Embryonic facial prominence (tissue), 1 donor: Measurements from ENCODE around the gene ITSN1.
"Not testable (repeated sequence)": the region's sequence is repeated elsewhere in the genome, so short reads cannot be mapped to it uniquely, and the experiment has no call there.

Experiments
- DNase-seq: peaks from one replicate; pipeline ENCODE4 v3.0.0-alpha.2; 2016; ENCODE audit errors: extremely low spot score

The ITSN1 gene

DNA sequence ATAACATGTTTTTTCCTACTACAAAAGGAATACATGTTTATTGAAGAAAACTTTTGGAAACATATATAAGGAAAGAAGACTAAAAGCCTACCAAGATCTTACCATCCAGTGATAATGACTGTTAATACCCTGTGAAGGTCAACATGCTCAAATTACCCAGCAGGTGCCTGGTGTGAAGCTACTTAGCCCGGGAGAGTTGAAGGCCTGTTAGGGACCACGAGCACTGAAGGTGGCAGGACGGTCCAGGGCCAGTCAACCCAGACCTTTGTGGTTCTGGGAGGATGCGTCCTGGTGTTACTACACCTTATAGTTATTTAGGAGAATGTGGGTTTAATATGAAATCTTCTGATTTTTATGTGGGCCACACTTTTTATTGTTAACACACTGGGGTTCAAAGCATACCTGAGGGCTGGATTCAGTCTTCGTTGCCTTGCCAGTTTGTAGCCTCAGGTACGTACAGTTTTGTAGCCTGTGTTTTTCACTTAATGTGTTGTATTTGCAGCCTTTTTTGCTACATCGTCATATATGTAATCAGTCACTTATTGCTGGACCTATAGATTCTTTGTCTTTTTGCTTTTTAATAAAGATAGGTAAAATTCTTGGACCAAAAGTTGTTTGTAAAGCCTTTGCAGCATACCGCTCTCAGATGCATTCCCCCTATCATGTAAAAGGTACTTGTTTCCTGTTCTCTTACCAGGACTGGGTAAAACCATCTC, 9.8 kb downstream of the ITSN1 start:
- DNase-seq: no peak

DNA sequence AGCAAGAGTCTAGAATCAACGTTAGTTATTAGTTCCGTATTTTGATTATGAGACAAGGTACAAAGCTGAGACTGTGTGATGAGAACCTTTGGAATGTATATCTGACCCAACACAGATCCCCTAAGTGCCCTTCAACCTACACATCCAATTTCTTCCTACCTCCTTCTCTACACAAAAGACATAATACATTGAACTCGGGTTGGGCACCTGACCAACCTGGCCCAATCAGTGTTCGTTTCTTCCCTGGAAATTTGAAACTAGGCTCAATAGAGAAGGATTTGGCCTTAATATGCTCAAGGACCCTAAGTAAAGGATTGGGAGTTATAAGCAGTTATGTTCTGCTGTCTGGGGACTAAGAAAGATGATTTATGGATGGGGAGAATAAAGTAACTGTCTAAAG, 12.1 kb downstream of the ITSN1 start:
- no peak for DNase-seq

DNA sequence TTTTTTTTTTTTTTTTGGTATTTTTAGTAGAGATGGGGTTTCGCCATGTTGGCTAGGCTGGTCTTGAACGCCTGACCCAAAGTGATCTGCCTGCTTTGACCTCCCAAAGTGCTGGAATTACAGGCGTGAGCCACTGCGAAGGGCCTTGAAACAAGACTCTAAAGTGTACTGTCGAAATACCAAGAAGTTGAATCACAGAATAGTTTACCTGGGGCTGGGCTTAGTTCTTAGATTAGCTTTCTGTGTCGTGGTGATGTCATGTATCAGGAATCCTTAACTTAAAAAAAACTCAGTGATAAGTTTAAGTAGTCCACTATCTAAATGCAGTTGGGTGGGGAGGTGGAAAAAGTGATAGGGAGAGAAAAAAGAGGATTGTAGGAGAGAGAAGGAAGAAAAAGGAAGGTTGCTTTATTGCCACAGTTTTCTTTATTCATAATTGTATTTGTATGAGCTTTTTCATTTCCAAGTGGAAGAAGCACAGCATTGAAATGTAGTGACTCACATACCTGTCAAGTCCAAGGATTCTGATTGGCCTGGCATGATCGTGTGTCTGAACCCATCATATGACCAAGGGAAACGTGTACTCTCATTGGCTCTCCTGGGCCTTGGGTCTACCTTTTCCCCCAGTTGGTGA, 13.4 kb downstream of the ITSN1 start:
- DNase-seq: no peak

DNA sequence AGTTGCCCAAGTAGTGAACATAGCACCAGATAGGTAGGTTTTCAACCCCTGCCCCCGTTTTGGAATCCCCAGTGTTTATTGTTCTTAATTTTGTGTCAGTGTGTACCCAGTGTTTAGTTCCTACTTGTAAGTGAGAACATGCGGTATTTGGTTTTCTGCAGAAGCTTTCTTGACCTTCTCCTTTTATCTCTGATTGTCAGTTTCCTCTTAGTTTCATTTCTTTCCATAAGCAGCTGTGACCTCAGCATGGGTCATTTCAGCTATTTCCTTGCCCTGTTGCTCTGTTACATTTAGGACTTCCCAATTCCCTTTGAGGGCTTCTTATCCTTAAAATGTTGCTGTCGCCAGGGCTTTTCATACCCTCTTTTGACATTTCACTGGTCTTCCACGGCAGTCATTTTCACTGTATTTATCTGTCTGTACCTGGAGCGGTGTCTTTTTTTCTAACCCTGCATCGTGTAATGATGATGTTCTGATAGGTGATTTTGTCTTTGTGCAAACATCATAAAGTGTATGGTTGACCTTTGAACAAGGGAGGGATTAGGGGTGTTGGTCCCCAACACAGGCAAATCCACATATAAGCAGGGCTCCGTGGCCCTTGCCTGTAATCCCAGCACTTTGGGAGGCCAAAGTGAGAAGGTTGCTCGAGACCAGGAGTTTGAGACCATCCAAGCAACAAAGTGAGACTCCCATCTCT, 15.0 kb downstream of the ITSN1 start:
- DNase-seq: no peak

DNA sequence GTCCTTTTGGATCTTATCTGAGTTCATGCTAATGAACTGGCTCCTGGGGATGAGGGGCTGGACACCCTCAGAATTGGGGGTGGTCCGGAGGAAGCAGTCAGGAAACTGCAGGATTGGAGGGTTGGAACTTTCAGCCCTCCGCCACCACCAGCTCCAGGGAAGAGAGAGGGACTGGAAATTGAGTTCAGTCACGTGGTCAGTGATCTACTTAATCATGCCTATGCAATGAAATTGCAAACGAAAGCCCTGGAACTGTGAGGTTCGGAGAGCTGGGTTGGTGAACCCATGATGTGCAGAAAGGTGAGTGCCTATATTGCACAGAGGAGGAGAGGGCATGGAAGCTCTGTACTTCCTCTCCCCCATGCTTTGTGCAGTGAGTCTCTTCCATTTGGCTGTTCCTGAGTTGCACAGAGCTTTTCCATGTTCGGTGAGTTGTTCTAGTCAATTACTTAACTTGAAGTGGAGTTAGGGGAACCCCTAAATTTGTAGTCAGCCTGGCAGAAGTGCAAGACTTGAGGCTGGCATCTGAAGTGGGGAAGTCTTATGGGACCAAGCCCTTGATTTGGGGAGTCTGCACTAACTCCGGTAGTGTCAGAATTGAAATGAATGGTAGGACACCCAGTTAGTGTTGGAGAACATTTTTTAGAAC, 16.7 kb downstream of the ITSN1 start:
- no peak for DNase-seq

DNA sequence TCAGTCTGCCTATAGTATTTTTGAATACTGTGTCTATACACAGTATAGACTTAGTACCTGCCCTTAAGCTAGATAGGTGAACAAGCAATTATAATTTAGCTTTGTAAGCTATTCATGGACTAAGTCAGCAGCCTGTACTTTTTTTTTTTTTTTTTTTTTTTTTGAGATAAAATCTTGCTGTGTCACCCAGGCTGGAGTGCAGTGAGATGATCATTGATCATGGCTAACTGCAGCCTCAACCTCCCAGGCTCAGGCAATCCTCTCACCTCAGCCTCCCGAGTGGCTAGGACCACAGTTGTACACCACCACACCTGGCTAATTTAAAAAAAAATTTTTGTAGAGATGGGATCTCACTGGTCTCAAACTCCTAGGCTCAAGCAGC, 17.3 kb downstream of the ITSN1 start:
- DNase-seq: no peak

DNA sequence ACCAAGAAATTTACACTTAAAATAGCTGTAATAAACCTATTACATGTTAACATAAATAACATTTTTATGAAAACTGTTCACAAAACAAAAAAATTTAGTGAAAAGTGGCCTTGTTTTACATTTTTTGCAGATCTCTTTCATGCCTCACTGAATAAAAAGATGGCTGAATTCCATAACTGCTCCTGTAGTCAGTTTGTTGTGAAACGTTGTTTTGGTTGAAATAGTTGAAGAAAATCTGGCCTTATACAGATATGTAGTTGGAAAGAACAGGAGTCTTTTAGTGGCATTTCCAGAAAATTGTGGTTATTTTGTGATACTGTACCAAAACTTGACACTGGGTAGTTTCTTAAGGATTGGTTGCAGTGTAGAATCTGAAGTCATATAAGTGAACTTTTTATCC, 18.1 kb downstream of the ITSN1 start:
- DNase-seq: no peak

DNA sequence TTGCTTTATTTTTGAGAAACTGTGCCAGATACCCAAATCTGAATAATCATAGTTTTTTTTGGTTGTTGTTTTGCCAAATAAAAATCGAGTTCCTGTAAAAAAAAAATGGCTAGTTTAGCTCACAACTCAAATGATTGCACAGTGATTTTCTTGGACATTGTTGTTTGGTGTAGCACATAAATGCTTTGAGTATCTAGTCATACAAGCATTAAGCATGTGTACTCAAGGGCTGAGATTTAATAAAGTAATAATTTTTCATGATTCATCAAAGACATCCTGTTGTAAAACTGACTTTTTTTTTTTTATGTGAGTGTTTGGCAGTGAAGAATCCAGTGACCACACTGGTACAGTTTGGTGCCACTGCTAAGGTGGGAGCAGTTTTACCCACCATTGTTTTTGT, 18.8 kb downstream of the ITSN1 start:
- no peak for DNase-seq

DNA sequence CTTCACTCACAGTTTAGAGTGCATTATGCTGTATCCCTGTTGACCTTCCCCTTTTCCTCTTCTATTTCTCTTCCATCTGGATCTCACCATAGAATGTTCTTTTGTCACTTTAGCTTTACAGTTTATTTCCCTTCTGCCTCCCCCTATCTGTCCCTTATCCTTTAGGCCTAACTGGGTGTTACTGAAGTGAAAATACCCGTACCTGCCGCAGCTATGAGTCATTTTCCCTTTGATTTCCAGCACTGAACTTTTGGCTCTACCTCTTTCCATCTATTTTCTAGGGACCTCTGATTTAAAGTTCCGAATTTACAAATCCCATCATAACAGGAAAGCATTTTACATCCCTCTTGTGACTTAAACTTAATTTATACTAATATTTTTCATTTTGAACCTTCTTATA, 19.7 kb downstream of the ITSN1 start:
- no peak for DNase-seq

DNA sequence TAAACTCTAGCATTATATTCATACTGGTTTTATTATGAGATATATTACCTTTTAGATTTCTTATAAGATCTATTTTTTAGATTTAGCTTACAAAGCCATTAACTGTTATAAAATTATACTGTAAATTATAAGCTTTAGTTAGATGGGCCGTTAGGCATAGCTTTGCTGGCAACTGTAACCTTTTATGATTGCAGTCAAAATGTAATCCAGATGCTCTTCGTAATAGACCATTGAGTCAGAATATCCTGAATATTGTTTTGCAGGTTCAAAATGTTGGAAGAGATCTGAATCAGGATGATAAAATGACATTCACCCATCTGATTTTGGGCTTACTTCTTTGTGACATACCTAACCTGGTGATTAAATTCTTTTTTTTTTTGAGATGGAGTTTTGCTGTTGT, 20.9 kb downstream of the ITSN1 start:
- DNase-seq: no peak

DNA sequence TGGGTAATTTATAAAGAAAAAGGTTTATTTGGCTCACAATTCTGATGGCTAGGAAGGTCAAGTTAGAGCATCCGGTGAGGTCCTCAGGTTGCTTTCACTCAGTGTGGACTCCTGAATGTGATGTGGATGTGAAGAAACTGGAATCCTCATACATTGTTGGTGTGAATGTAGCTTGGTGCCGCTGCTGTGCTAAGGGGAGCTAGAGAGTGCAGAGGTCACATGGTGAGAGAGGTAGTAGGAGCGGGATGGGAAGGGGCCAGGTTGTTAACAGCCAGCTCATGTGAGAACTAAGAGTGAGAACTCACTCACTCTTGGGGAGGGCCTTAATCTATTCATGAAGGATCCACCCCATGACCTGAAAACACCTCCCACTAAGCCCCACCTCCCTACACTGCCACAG, 21.8 kb downstream of the ITSN1 start:
- DNase-seq: no peak

DNA sequence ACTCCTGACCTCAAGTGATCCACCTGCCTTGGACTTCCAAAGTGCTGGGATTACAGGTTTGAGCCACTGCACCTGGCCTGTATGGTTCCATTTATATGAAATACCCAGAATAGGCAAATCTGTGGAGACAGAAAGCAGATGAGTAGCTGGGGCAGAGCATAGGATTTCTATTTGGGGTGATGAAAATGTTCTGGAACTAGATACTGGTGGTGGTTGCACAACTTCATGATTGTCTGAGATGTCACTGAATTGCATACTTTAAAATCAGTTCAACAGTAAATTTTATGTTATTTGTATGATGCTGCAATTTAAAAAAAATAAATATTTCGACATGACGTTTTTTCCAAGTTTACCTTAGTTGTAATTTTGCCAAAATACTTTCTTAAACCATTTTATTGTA, 23.9 kb downstream of the ITSN1 start:
- DNase-seq: no peak

DNA sequence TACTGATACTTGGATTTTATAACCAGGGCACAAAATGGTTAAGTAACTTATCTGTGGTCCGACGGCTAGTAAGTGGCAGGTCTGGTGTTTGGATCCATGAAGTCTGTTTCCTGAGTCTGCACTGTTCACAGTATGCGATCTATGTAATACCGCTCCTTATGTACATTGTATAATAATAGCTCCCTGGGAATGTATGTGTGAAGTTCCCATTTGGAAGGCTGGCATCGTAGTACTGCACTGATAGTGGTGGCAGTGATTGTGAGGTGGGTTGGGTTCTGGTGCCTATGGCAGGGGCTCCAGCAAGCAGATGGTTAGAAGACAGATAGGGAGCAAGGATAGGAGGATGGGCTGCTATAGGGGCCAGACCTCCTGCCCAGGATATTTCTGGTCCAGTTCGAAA, 25.3 kb downstream of the ITSN1 start:
- DNase-seq: no peak

DNA sequence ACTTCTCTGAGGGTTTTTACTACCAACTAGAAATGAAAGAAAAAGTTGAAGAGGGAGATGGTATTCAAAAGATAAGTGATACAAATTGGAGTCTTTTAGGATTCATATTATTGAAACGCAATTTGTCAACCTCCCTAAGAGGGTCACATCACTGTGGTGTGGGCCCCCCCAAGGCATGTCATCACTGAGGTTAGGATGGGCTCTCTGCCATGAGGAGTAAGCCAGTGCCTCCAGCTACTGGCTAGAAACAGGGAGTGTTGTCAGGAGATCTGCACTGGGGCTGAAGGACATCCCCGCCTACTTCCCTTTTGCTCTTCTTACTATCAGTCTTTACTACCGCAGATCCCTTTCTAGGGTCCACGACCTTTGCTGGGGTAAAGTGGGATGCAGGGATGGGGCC, 25.9 kb downstream of the ITSN1 start:
- DNase-seq: no peak

DNA sequence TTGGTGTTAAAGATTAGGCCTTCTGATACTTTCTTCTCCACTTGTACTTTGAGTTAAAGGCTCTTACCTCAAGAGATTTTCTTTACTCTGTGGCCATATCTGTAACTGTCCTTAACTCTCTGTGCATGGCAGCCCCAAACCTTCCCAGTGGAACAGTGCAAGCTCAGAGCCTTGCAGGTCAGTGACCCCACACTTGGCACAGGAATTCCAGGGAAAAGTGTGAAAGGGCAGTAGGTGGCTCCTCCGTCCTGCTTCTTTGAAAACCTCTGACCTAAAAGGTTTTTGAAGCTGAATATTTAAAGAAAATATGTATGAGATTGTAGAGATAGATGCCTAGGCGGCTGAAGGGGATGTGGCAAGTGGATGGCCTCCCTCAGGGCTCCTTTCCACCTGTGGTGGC, 26.3 kb downstream of the ITSN1 start:
- DNase-seq: no peak

DNA sequence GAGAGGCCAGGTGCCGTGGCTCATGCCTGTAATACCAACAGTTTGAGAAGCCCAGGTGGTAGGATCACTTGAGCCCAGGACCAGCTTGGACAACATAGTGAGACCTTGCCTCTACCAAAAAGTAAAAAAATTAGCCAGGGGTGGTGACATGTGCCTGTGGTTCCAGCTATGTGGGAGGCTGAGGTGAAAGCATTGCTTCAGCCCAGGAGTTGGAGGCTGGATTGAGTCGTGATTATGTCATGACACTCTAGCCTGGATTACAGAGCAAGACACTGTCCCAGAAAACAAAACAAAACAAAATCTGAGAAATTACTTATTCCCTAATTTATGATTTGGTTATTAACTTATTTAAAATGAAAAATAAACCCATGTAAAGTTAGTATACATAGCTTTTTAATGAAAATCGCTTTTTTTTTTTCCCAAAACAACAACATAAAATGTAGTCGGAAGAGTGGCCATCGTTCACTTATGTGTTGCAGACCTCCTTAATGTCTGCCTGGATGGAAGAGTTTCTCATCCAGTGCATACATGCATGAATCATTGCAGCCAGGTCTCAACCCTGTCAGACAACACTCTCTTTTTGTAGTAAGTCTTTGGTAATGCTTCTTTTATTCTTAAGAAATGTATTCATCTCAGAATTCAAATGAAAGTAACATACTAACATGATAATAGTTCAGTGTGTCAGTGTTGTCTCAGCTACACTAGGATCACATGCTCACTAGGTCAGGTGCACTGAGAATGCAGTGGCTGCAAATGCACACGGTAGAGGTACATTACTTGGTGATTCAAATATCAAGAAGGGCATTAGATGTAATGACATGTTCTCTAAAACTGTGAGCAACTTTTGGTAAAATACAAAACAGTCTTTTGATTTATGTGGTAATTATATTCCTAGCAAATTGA, 28.0 kb downstream of the ITSN1 start:
- DNase-seq: no peak

DNA sequence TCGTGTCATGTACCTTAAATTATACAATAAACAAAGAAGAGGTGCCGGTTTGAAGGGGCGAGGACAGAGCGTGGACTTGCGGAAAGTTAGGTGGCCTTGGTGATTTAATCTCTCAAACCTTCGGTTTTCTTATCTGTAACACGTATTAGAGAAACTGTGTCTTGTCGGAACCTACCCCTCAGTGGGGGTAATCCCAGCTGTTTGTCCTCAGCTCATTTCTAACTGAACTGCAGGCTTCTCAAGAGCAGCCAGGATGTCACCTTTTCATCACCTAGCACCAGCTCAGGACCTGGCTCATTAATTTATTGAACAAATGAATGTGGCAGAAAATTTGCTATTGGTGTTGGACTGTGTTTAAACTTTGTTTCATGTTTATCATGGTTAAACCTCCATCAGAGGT, 31.2 kb downstream of the ITSN1 start:
- DNase-seq: no peak

DNA sequence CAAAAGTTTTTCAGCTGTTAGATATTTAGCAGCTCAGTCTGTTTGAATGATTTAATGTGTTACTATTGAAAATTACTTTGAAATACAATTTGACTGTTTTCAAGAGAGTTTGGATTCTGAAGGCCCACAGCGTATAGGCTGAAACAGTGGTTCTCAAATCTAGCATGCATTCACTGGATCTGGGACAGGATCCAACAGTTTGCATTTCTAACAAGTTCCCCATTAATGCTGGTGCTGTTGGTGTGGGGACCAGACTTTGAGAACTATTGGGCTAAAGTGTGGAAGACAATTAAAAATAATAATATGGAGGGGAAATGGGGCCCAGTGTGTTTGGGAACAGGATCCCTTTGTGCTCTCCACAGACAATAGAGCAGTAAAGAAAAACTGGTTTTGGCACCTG, 31.9 kb downstream of the ITSN1 start:
- DNase-seq: no peak

DNA sequence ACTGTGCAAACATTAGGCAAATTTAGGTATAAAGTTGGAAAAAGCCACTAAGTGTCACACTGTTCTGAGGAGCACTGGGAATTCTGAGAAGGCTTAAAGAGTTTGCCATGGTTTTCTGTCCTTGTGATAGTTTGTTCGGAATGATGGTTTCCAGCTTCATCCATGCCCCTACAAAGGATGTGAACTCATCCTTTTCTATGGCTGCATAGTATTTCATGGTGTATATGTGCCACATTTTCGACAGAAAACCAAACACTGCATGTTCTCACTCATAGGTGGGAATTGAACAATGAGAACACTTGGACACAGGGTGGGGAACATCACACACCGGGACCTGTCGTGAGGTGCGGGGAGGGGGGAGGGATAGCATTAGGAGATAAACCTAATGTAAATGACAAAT, 34.4 kb downstream of the ITSN1 start:
- not testable (repeated sequence) for DNase-seq

DNA sequence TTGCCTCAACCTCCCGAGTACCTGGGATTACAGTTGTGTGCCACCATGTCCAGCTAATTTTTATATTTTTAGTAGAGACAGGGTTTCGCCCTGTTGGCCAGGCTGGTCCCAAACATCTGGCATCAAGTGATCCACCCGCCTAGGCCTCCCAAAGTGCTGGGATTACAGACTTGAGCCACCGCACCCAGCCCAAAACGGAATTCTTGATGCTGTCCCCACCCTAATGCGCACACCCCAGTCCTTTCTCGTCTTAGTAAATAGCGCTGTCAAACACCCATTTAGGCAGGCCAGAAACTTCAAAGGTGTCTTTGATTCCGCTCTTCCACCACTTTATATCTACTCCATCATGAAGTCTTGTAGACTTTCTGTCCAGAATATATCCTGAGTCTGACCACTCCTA, 35.1 kb downstream of the ITSN1 start:
- DNase-seq: no peak

DNA sequence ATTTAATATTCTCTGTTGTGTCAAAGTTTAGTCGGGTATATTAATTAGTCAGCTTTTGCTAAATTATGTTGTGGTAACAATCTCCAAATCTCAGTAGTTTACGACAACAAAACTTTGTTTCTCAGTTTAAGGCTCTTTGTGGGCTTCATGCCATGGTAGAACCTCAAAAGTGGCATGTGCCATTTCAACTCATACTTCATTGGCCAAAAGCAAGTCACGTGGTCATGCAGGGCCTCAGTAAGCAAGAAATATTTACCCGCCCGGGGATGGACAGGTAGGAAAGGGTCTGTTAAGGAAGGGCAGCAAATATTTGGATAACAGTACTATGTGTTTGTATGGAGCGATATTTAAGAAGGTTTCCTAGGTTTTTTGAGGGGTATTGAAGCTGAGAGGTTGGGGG, 38.6 kb downstream of the ITSN1 start:
- DNase-seq: no peak
